Skeletal muscle tissue (tissue), 4 donors: ENCODE data around the gene VKORC1. TPM values are rescaled to one million over a fixed set of nuclear protein-coding genes. Genes with fewer than 3 reads are reported as not detected.
"Not testable (repeated sequence)": the region's sequence is repeated elsewhere in the genome, so short reads cannot be mapped to it uniquely, and the experiment has no call there.

Experiments
- H3K27ac ChIP-seq: one replicate; pipeline ENCODE4 v1.7.0; 2013; ENCODE audit warnings: mild to moderate bottlenecking, low read depth, low read length, inconsistent platforms
- H3K27me3 ChIP-seq, 3 donors: one replicate each; pipeline ENCODE4 v1.7.0; 2013; ENCODE audit warnings: low read length in 3 of 3; ENCODE audit not compliant: control insufficient read depth in 3 of 3, insufficient read depth in 3 of 3
- H3K36me3 ChIP-seq, 3 donors: one replicate each; pipeline ENCODE4 v1.7.0; 2013; ENCODE audit warnings: low read length in 3 of 3; ENCODE audit not compliant: control insufficient read depth in 3 of 3, insufficient read depth in 3 of 3
- H3K4me1 ChIP-seq, 3 donors: one replicate each; pipeline ENCODE4 v1.7.0; 2013; ENCODE audit warnings: low read length in 3 of 3, mild to moderate bottlenecking in 3 of 3; ENCODE audit not compliant: control insufficient read depth in 3 of 3, insufficient read depth in 3 of 3
- H3K4me3 ChIP-seq, 3 donors: one replicate each; pipeline ENCODE4 v1.7.0; 2013; ENCODE audit warnings: low read length in 3 of 3
- H3K9ac ChIP-seq, 3 donors: one replicate each; pipeline ENCODE4 v1.7.0; 2013; ENCODE audit warnings: low read length in 3 of 3, mild to moderate bottlenecking in 3 of 3, moderate library complexity in 2 of 3, low read depth in 1 of 3
- H3K9me3 ChIP-seq, 3 donors: one replicate each; pipeline ENCODE4 v1.7.0; 2013; ENCODE audit warnings: low read length in 3 of 3; ENCODE audit not compliant: control insufficient read depth in 3 of 3
- total RNA-seq: library from RNA; depleted of rRNA; stranded (reverse); fragments of >200 nt; gene quantifications from one replicate; pipeline ENCODE4 v1.2.3, GENCODE V29; 2014
- donor health status: Osteomylitis.

VKORC1 gene
- total RNA-seq, 1 donor from 2014 or later, result 34.4 TPM

GRCh38 chr16:31107465-31107867 lies 12.9 kb upstream of the VKORC1 start:
- no peaks in the 10 kb centered on the region for H3K9me3 ChIP-seq
- no peaks in the 10 kb centered on the region for H3K27me3 ChIP-seq
- H3K4me3 ChIP-seq, result no peak overlapping the region
- peak overlapping the region in 2 of 3 donors; percentile 24 to 99 for H3K9ac ChIP-seq
- peaks cover 33% of the 10 kb centered on the region in 3 donors for H3K36me3 ChIP-seq
- peaks cover 34 to 44% (median 37%) of the 10 kb centered on the region in 3 donors for H3K4me1 ChIP-seq
- no peak overlapping the region for H3K27ac ChIP-seq

- H3K4me1 ChIP-seq, result peaks cover 28 to 37% (median 30%) of the 10 kb centered on the region in 3 donors
- H3K27me3 ChIP-seq, result no peaks in the 10 kb centered on the region
- H3K27ac ChIP-seq, result no peak overlapping the region
- H3K36me3 ChIP-seq, result peaks cover 26% of the 10 kb centered on the region in 3 donors
- no peaks in the 10 kb centered on the region for H3K9me3 ChIP-seq
- H3K9ac ChIP-seq, result peak overlapping the region in 1 of 3 donors; percentile 99
- no peak overlapping the region for H3K4me3 ChIP-seq
Observed at GRCh38 chr16:31106509-31107464, 12.2 kb upstream of the VKORC1 start.

- peak overlapping the region in 2 of 3 donors; percentile 59 to 61 for H3K4me3 ChIP-seq
- H3K9ac ChIP-seq, result peak overlapping the region in 2 of 3 donors; percentile 51 to 62
- peaks cover 24 to 34% (median 28%) of the 10 kb centered on the region in 3 donors for H3K4me1 ChIP-seq
- H3K9me3 ChIP-seq, result no peaks in the 10 kb centered on the region
- peak overlapping the region; percentile 58 for H3K27ac ChIP-seq
- H3K27me3 ChIP-seq, result no peaks in the 10 kb centered on the region
- peaks cover 16% of the 10 kb centered on the region in 3 donors for H3K36me3 ChIP-seq
Observed at GRCh38 chr16:31105677-31106213, 11.1 kb upstream of the VKORC1 start.

- H3K4me3 ChIP-seq, H3K27ac ChIP-seq, H3K27me3 ChIP-seq, H3K4me1 ChIP-seq, H3K9ac ChIP-seq, H3K9me3 ChIP-seq, H3K36me3 ChIP-seq: not testable (repeated sequence)
Observed at GRCh38 chr16:31100876-31101641, 6.5 kb upstream of the VKORC1 start.

- no peaks in the 10 kb centered on the region for H3K27me3 ChIP-seq
- H3K9me3 ChIP-seq, result no peaks in the 10 kb centered on the region
- no peak overlapping the region for H3K4me3 ChIP-seq
- peaks cover 0 to 6% (median 4%) of the 10 kb centered on the region in 3 donors for H3K4me1 ChIP-seq
- H3K27ac ChIP-seq, result no peak overlapping the region
- no peak overlapping the region for H3K9ac ChIP-seq
- no peaks in the 10 kb centered on the region for H3K36me3 ChIP-seq
Observed at GRCh38 chr16:31099860-31100638, 5.5 kb upstream of the VKORC1 start.

GRCh38 chr16:31094088-31094423 lies 541 bp downstream of the VKORC1 start:
- H3K27ac ChIP-seq, result peak overlapping the region; percentile 86
- H3K9ac ChIP-seq, result peak overlapping the region; percentile 82 to 94 (median 93)
- H3K4me1 ChIP-seq, result peaks cover 10 to 20% (median 16%) of the 10 kb centered on the region in 3 donors
- peak overlapping the region; percentile 94 to 95 (median 95) for H3K4me3 ChIP-seq
- H3K9me3 ChIP-seq, result no peaks in the 10 kb centered on the region
- H3K27me3 ChIP-seq, result no peaks in the 10 kb centered on the region
- H3K36me3 ChIP-seq, result peaks cover 12 to 14% (median 13%) of the 10 kb centered on the region in 3 donors

GRCh38 chr16:31093132-31093703 lies 1.4 kb downstream of the VKORC1 start:
- Histone ChIP-seq H3K9ac (peak overlapping the region; percentile 36 to 93 (median 82)), H3K27ac (no peak overlapping the region), H3K4me3 (peak overlapping the region; percentile 35 to 95 (median 48)), H3K36me3 (peaks cover 16 to 18% (median 18%) of the 10 kb centered on the region in 3 donors), H3K4me1 (peaks cover 10 to 20% (median 16%) of the 10 kb centered on the region in 3 donors), H3K27me3 (no peaks in the 10 kb centered on the region), H3K9me3 (no peaks in the 10 kb centered on the region)

- Histone ChIP-seq H3K27ac (no peak overlapping the region), H3K36me3 (peaks cover 16 to 19% (median 18%) of the 10 kb centered on the region in 3 donors), H3K9me3 (no peaks in the 10 kb centered on the region), H3K27me3 (no peaks in the 10 kb centered on the region), H3K4me1 (peaks cover 10 to 20% (median 16%) of the 10 kb centered on the region in 3 donors), H3K9ac (no peak overlapping the region), H3K4me3 (no peak overlapping the region)
Observed at GRCh38 chr16:31092330-31092729, 2.3 kb downstream of the VKORC1 start.

- Histone ChIP-seq H3K9ac (no peak overlapping the region), H3K36me3 (peaks cover 16 to 26% (median 18%) of the 10 kb centered on the region in 3 donors), H3K27ac (no peak overlapping the region), H3K4me3 (no peak overlapping the region), H3K27me3 (no peaks in the 10 kb centered on the region), H3K9me3 (no peaks in the 10 kb centered on the region), H3K4me1 (peaks cover 10 to 19% (median 16%) of the 10 kb centered on the region in 3 donors)
Observed at GRCh38 chr16:31090540-31090939, 4.1 kb downstream of the VKORC1 start.
